Measurements from ENCODE around the gene ANXA2R. TPM values are rescaled to one million over a fixed set of nuclear protein-coding genes. Genes with fewer than 3 reads are reported as not detected.
A peak's percentile ranks its signal among the peaks of the same experiment; 100 is the strongest.

Gene ANXA2R
- polyA plus RNA-seq, 2 of the 4 experiments (the other 2 are of a cell fraction): 1.7 to 2.1 TPM

DNA sequence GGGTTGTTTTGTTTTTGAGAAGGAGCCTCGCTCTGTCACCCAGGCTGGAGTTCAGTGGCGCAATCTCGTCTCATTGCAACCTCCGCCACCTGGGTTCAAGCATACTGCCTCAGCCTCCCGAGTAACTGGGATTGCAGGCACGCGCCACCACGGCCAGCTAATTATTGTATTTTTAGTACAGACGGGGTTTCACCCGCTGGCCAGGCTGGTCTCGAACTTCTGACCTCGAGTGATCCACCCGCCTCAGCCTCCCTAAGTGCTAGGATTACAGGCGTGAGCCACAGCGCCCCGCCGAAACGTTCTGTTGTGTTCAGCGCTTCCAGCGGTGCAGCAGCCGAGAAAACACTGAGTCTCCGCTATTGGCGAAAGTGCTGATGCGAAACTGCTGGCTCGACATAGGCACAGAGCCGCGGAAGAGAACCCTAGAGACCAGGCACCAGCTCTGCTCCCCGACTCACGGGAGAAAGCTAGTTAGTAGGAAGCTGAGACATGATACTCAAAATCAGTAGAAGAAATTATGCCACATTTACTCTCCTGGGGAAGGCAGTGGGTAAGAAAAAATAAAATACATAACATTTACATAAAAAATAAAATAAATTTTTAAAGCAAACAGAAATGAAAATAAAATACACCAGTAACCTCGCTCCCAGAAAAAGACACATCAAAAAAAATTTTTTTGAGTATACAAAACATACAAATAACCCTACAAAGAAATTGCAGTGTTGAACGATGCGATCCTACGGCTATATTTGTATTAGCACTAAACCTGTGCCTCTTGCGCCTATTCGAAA, 31.6 kb downstream of the ANXA2R start:
- H3K27ac ChIP-seq: peak overlapping the region; percentile 93 to 95
- ATAC-seq: peak; percentile 81 to 85
- FAIRE-seq: no peak
- DNase-seq (ENCODE audit: low read depth in 1 of 2, low spot score in 1 of 2): peak; percentile 84 to 98
- ChIA-PET POLR2A (interaction anchor here (0.6 to 3.5 kb wide), 12 partner anchors 10 to 475 kb away, joined by 3 to 78 read pairs (median 14); partner anchors contain the start of genes TMEM267 and ZNF131), CTCF (interaction anchor here (0.9 to 4.7 kb wide), 16 partner anchors 8 to 110 kb away, joined by 3 to 39 read pairs (median 7); partner anchors contain the start of gene ANXA2R)
- H3K4me3 ChIP-seq: peak overlapping the region; percentile 56
- H3K4me1 ChIP-seq: peaks cover 13% of the 10 kb centered on the region
- WGBS (ENCODE audit: missing lambda C conversion rate): 3% methylated on average over 31 of the region's 35 CpGs
- H3K4me2 ChIP-seq: peak overlapping the region; percentile 89
- no peaks in the 10 kb centered on the region for H3K9me3 ChIP-seq
- no peak for TF ChIP-seq HOXB5 (CRISPR knock-in tag; IDR thresholded peaks at IDR 0.05)
- TF ChIP-seq EHF (CRISPR knock-in tag; IDR thresholded peaks at IDR 0.05): no peak; the same call in 1 of the 2 replicates
- TF ChIP-seq POLR2AphosphoS2 (conservative IDR thresholded peaks at IDR 0.05; ENCODE audit: low read length): no peak
- TF ChIP-seq, protein P1, sequence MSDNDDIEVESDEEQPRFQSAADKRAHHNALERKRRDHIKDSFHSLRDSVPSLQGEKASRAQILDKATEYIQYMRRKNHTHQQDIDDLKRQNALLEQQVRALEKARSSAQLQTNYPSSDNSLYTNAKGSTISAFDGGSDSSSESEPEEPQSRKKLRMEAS (IDR thresholded peaks at IDR 0.05): peak; percentile 88
- TF ChIP-seq, protein P2, sequence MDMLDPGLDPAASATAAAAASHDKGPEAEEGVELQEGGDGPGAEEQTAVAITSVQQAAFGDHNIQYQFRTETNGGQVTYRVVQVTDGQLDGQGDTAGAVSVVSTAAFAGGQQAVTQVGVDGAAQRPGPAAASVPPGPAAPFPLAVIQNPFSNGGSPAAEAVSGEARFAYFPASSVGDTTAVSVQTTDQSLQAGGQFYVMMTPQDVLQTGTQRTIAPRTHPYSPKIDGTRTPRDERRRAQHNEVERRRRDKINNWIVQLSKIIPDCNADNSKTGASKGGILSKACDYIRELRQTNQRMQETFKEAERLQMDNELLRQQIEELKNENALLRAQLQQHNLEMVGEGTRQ (IDR thresholded peaks at IDR 0.05): no peak
- TF ChIP-seq CEBPB (IDR thresholded peaks at IDR 0.05): peak; percentile 21 to 59; a peak in 3 of 4 replicates
- TF ChIP-seq GATA3 (IDR thresholded peaks at IDR 0.05; ENCODE audit: borderline replicate concordance): no peak
- TF ChIP-seq, protein P3, sequence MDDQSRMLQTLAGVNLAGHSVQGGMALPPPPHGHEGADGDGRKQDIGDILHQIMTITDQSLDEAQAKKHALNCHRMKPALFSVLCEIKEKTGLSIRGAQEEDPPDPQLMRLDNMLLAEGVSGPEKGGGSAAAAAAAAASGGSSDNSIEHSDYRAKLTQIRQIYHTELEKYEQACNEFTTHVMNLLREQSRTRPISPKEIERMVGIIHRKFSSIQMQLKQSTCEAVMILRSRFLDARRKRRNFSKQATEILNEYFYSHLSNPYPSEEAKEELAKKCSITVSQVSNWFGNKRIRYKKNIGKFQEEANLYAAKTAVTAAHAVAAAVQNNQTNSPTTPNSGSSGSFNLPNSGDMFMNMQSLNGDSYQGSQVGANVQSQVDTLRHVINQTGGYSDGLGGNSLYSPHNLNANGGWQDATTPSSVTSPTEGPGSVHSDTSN (IDR thresholded peaks at IDR 0.05): no peak
- no peak for TF ChIP-seq ZSCAN20 (CRISPR knock-in tag; IDR thresholded peaks at IDR 0.05)
- no peak for TF ChIP-seq MAZ (IDR thresholded peaks at IDR 0.05; ENCODE audit: borderline replicate concordance, low read depth, low read length)
- TF ChIP-seq KDM5A (IDR thresholded peaks at IDR 0.05): no peak
- TF ChIP-seq FOXS1 (CRISPR knock-in tag; IDR thresholded peaks at IDR 0.05): no peak
- no peak for TF ChIP-seq NR3C1 (IDR thresholded peaks at IDR 0.05)
- TF ChIP-seq ZC3H11A (IDR thresholded peaks at IDR 0.05): no peak
- TF ChIP-seq, protein P4, sequence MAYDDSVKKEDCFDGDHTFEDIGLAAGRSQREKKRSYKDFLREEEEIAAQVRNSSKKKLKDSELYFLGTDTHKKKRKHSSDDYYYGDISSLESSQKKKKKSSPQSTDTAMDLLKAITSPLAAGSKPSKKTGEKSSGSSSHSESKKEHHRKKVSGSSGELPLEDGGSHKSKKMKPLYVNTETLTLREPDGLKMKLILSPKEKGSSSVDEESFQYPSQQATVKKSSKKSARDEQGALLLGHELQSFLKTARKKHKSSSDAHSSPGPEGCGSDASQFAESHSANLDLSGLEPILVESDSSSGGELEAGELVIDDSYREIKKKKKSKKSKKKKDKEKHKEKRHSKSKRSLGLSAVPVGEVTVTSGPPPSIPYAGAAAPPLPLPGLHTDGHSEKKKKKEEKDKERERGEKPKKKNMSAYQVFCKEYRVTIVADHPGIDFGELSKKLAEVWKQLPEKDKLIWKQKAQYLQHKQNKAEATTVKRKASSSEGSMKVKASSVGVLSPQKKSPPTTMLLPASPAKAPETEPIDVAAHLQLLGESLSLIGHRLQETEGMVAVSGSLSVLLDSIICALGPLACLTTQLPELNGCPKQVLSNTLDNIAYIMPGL (CRISPR knock-in tag; IDR thresholded peaks at IDR 0.05; ENCODE audit: borderline replicate concordance): peak; percentile 75; the same call in 1 of the 2 replicates
- TF ChIP-seq POLR2A (IDR thresholded peaks at IDR 0.05; ENCODE audit: low read length): peak; percentile 64
- TF ChIP-seq RARB (CRISPR knock-in tag; IDR thresholded peaks at IDR 0.05): no peak
- TF ChIP-seq, protein P5, sequence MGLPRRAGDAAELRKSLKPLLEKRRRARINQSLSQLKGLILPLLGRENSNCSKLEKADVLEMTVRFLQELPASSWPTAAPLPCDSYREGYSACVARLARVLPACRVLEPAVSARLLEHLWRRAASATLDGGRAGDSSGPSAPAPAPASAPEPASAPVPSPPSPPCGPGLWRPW (IDR thresholded peaks at IDR 0.05): no peak
- TF ChIP-seq NPAS2 (CRISPR knock-in tag; IDR thresholded peaks at IDR 0.05; ENCODE audit: borderline replicate concordance): no peak
- no peak for TF ChIP-seq CHD2 (IDR thresholded peaks at IDR 0.05; ENCODE audit: low read length, partially characterized antibody)
- TF ChIP-seq JUNB (IDR thresholded peaks at IDR 0.05): no peak
- TF ChIP-seq, protein P6, sequence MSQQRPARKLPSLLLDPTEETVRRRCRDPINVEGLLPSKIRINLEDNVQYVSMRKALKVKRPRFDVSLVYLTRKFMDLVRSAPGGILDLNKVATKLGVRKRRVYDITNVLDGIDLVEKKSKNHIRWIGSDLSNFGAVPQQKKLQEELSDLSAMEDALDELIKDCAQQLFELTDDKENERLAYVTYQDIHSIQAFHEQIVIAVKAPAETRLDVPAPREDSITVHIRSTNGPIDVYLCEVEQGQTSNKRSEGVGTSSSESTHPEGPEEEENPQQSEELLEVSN (IDR thresholded peaks at IDR 0.05; ENCODE audit: borderline replicate concordance, low read depth): no peak; the same call in 1 of the 2 replicates
- TF ChIP-seq ESRRA (IDR thresholded peaks at IDR 0.05; ENCODE audit: borderline replicate concordance, low read length): no peak
- TF ChIP-seq HOXA7 (CRISPR knock-in tag; IDR thresholded peaks at IDR 0.05): no peak
- TF ChIP-seq CBX2 (IDR thresholded peaks at IDR 0.05; ENCODE audit: borderline replicate concordance, low read depth): no peak
- TF ChIP-seq, protein P7, sequence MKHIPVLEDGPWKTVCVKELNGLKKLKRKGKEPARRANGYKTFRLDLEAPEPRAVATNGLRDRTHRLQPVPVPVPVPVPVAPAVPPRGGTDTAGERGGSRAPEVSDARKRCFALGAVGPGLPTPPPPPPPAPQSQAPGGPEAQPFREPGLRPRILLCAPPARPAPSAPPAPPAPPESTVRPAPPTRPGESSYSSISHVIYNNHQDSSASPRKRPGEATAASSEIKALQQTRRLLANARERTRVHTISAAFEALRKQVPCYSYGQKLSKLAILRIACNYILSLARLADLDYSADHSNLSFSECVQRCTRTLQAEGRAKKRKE (CRISPR knock-in tag; IDR thresholded peaks at IDR 0.05; ENCODE audit: low read depth): no peak
- no peak for TF ChIP-seq FOSB (CRISPR knock-in tag; IDR thresholded peaks at IDR 0.05)
- peak in 1 of 2 experiments; percentile 69; a peak in 2 of 5 replicates for TF ChIP-seq JUN (IDR thresholded peaks at IDR 0.05)
- TF ChIP-seq RNF2 (IDR thresholded peaks at IDR 0.05; ENCODE audit: borderline replicate concordance, low read depth): no peak
- no peak for TF ChIP-seq FOSL2 (IDR thresholded peaks at IDR 0.05)
- TF ChIP-seq FOSL2 (CRISPR knock-in tag; IDR thresholded peaks at IDR 0.05): no peak
- peak; percentile 29; the same call in 1 of the 2 replicates for TF ChIP-seq TFCP2L1 (CRISPR knock-in tag; IDR thresholded peaks at IDR 0.05)
- no peak for TF ChIP-seq PHF8 (IDR thresholded peaks at IDR 0.05; ENCODE audit: borderline replicate concordance, low read depth)
- TF ChIP-seq CBX8 (IDR thresholded peaks at IDR 0.05): no peak
- TF ChIP-seq EP300 (IDR thresholded peaks at IDR 0.05): no peak
- no peak for TF ChIP-seq BHLHE40 (IDR thresholded peaks at IDR 0.05; ENCODE audit: low read depth, low read length)
- TF ChIP-seq EHMT2 (IDR thresholded peaks at IDR 0.05; ENCODE audit: low read depth): no peak
- no peak for TF ChIP-seq RFX5 (IDR thresholded peaks at IDR 0.05)
